ENCODE data around the gene CCDC142. TPM values are rescaled to one million over a fixed set of nuclear protein-coding genes. Genes with fewer than 3 reads are reported as not detected.

The CCDC142 gene
- total RNA-seq, 4 donors from 2014 or later: 34.7 to 53.1 (median 39.4) TPM

GRCh38 chr2:74428675-74429074, 54.1 kb downstream of the CCDC142 start:
- peaks cover 8 to 80% (median 10%) of the 10 kb centered on the region in 3 donors for H3K36me3 ChIP-seq
- H3K27ac ChIP-seq: peak overlapping the region in 1 of 4 donors; percentile 14
- DNase-seq (ENCODE audit: low spot score in 2 of 2): no peak
- no peak overlapping the region for H3K4me3 ChIP-seq
- WGBS, 2 donors: 65 to 77% methylated on average over 5 of the region's 5 CpGs
- TF ChIP-seq POLR2A (IDR thresholded peaks at IDR 0.05) (no peak), EP300 (IDR thresholded peaks at IDR 0.05) (no peak), CTCF (IDR thresholded peaks at IDR 0.05) (no peak)
- no peaks in the 10 kb centered on the region for H3K27me3 ChIP-seq
- H3K4me1 ChIP-seq: peaks cover 0 to 13% (median 0%) of the 10 kb centered on the region in 4 donors
- no peaks in the 10 kb centered on the region for H3K9me3 ChIP-seq

- H3K27ac ChIP-seq: no peak overlapping the region
- no peak for TF ChIP-seq POLR2A (IDR thresholded peaks at IDR 0.05)
- TF ChIP-seq EP300 (IDR thresholded peaks at IDR 0.05): no peak
- TF ChIP-seq CTCF (IDR thresholded peaks at IDR 0.05): no peak
- H3K27me3 ChIP-seq: no peaks in the 10 kb centered on the region
- peaks cover 8 to 78% (median 10%) of the 10 kb centered on the region in 3 donors for H3K36me3 ChIP-seq
- H3K4me3 ChIP-seq: no peak overlapping the region
- H3K9me3 ChIP-seq: no peaks in the 10 kb centered on the region
- H3K4me1 ChIP-seq: peaks cover 0 to 15% (median 0%) of the 10 kb centered on the region in 4 donors
- no peak for DNase-seq (ENCODE audit: low spot score in 2 of 2)
- WGBS, 2 donors: 74% methylated on average over 3 of the region's 3 CpGs
Measured at GRCh38 chr2:74427551-74427950, 55.2 kb downstream of the CCDC142 start.

- Histone ChIP-seq H3K9me3 (no peaks in the 10 kb centered on the region), H3K4me1 (peaks cover 0 to 15% (median 6%) of the 10 kb centered on the region in 4 donors), H3K4me3 (no peak overlapping the region), H3K27ac (no peak overlapping the region), H3K36me3 (peaks cover 5 to 66% (median 8%) of the 10 kb centered on the region in 3 donors), H3K27me3 (no peaks in the 10 kb centered on the region)
- 61 to 71% methylated on average over 11 to 14 of the region's 14 CpGs for WGBS, 2 donors
- TF ChIP-seq EP300 (IDR thresholded peaks at IDR 0.05) (no peak), CTCF (IDR thresholded peaks at IDR 0.05) (no peak), POLR2A (IDR thresholded peaks at IDR 0.05) (no peak)
- DNase-seq (ENCODE audit: low spot score in 2 of 2): no peak
Measured at GRCh38 chr2:74426181-74426758, 56.5 kb downstream of the CCDC142 start.

DNA sequence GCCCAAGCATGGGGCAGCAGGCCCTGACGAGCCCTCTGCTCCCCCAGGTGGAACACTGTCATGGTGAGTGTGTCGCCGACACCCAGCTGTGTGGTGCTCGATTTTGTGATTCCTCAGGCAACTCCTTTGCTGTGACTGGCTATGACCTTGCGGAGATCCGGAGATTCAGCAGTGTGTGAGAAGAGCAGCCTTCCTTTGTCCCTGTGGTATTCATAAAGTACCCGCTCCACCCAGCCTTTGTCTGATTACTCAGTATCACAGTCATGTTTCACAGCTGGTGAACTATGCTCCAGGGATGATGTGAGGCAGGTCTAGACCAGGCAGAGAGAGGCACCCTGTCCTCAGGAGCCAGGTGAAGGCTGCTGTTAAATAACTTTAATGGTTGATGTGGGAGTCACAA, 57.3 kb downstream of the CCDC142 start:
- no peak for TF ChIP-seq POLR2A (IDR thresholded peaks at IDR 0.05)
- TF ChIP-seq CTCF (IDR thresholded peaks at IDR 0.05): no peak
- no peak for TF ChIP-seq EP300 (IDR thresholded peaks at IDR 0.05)
- H3K9me3 ChIP-seq: no peaks in the 10 kb centered on the region
- peaks cover 5 to 58% (median 8%) of the 10 kb centered on the region in 3 donors for H3K36me3 ChIP-seq
- no peak overlapping the region for H3K27ac ChIP-seq
- H3K4me1 ChIP-seq: peaks cover 0 to 20% (median 9%) of the 10 kb centered on the region in 4 donors
- WGBS, 2 donors: 69 to 75% methylated on average over 7 of the region's 7 CpGs
- H3K27me3 ChIP-seq: no peaks in the 10 kb centered on the region
- H3K4me3 ChIP-seq: no peak overlapping the region
- DNase-seq (ENCODE audit: low spot score in 2 of 2): no peak

DNA sequence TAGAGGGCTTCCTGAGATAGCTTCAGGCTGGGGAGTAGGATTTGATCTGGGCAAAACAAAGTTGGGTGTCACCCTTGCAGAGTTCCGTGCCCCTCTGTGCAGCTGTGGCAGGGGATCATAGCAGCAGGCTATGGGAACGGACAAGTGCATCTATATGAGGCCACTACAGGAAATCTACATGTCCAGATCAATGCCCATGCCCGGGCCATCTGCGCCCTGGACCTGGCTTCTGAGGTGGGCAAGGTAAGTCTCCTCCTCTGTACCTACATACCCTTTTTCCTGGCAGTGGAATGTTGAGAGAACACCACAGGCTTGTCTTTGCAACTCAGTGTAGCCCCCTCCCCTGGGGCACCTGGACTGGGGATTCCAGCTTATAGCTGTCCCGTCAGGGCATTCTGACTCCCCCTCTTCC, 57.8 kb downstream of the CCDC142 start:
- WGBS, 2 donors: 69 to 77% methylated on average over 5 of the region's 5 CpGs
- Histone ChIP-seq H3K36me3 (peaks cover 5 to 53% (median 8%) of the 10 kb centered on the region in 3 donors), H3K9me3 (no peaks in the 10 kb centered on the region), H3K4me3 (no peak overlapping the region), H3K4me1 (peaks cover 0 to 23% (median 9%) of the 10 kb centered on the region in 4 donors), H3K27me3 (no peaks in the 10 kb centered on the region), H3K27ac (no peak overlapping the region)
- TF ChIP-seq CTCF (IDR thresholded peaks at IDR 0.05): no peak
- no peak for TF ChIP-seq POLR2A (IDR thresholded peaks at IDR 0.05)
- no peak for TF ChIP-seq EP300 (IDR thresholded peaks at IDR 0.05)
- DNase-seq (ENCODE audit: low spot score in 2 of 2): no peak
